Stomach smooth muscle (tissue), 2 donors: ENCODE measurements around the gene PUM2.

Source experiments
- H3K27ac ChIP-seq: one replicate; pipeline ENCODE4 v1.7.0; 2013; ENCODE audit warnings: mild to moderate bottlenecking, low read length, inconsistent platforms
- H3K27me3 ChIP-seq, 2 donors: one replicate each; pipeline ENCODE4 v1.7.0; 2013; ENCODE audit warnings: low read length in 2 of 2; ENCODE audit not compliant: insufficient read depth in 2 of 2, control insufficient read depth in 1 of 2
- H3K36me3 ChIP-seq, 2 donors: one replicate each; pipeline ENCODE4 v1.7.0; 2013; ENCODE audit warnings: low read length in 2 of 2; ENCODE audit not compliant: control insufficient read depth in 2 of 2, insufficient read depth in 2 of 2
- H3K4me1 ChIP-seq: one replicate; pipeline ENCODE4 v1.7.0; 2013; ENCODE audit warnings: low read length; ENCODE audit not compliant: control insufficient read depth, insufficient read depth
- H3K4me3 ChIP-seq, 2 donors: one replicate each; pipeline ENCODE4 v1.7.0; 2013; ENCODE audit warnings: low read length in 2 of 2
- H3K9ac ChIP-seq, 2 donors: one replicate each; pipeline ENCODE4 v1.7.0; 2013; ENCODE audit warnings: low read length in 2 of 2, mild to moderate bottlenecking in 1 of 2
- H3K9me3 ChIP-seq, 2 donors: one replicate each; pipeline ENCODE4 v1.7.0; 2013; ENCODE audit warnings: low read length in 2 of 2; ENCODE audit not compliant: control insufficient read depth in 2 of 2
- donor health status: healthy.
- donor health status: Pancreatic carcinoma.

Gene PUM2

DNA sequence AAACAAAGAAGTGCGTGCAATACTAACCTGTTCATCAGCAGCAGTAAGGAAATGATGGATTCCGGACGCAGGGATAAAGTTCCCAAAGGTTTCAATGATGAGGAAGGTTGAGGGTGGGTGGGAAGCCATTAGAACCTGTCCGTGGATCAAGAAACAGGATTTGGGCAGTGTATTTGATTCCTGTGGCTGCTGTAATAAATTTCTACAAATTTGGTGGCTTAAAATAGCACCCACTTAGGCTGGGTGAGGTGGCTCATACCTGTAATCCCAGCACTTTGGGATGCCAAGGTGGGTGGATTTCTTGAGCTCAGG lies 120.6 kb downstream of the PUM2 start:
- Histone ChIP-seq H3K9me3 (no peaks in the 10 kb centered on the region), H3K4me1 (peaks cover 9% of the 10 kb centered on the region), H3K27ac (no peak overlapping the region), H3K9ac (no peak overlapping the region), H3K4me3 (no peak overlapping the region), H3K27me3 (peaks cover 3 to 10% of the 10 kb centered on the region in 2 donors), H3K36me3 (no peaks in the 10 kb centered on the region)

GRCh38 chr2:20229322-20230113 lies 121.1 kb downstream of the PUM2 start:
- peaks cover 13% of the 10 kb centered on the region for H3K4me1 ChIP-seq
- H3K27me3 ChIP-seq, result peaks cover 3 to 10% of the 10 kb centered on the region in 2 donors
- H3K4me3 ChIP-seq, result no peak overlapping the region
- H3K27ac ChIP-seq, result no peak overlapping the region
- H3K9me3 ChIP-seq, result no peaks in the 10 kb centered on the region
- no peak overlapping the region for H3K9ac ChIP-seq
- no peaks in the 10 kb centered on the region for H3K36me3 ChIP-seq

DNA sequence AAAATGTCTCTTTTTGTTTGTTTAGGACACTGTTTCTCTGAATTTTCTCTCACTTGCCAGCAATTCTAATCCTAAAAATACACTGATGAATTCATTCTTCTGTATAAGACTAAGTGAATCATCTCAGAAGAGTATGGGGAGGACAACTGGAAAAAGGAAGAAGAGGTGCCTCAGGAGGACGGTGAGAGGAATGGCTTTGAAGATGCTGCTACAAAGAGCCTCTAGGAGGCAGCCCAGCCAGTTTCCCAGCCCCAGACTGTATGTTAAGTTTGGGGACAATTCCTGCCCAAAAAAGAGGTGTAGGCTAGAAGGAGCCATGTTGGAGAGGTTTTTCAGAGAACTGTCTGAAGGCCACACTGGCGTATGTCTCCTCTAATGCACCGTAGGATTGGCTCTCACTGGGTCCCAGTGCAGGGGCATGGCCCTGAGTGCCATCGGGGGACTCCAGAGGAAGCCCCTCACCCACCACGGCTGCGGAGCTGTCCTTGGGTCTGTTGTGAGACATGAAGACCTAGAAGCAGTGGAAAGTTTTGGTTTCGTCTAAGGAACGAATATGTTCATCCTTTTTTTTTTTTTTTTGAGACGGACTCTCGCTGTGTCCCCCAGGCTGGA lies 122.6 kb downstream of the PUM2 start:
- no peak overlapping the region for H3K27ac ChIP-seq
- no peak overlapping the region for H3K9ac ChIP-seq
- peaks cover 23% of the 10 kb centered on the region for H3K4me1 ChIP-seq
- no peak overlapping the region for H3K4me3 ChIP-seq
- H3K27me3 ChIP-seq, result peaks cover 3 to 10% of the 10 kb centered on the region in 2 donors
- H3K36me3 ChIP-seq, result no peaks in the 10 kb centered on the region
- H3K9me3 ChIP-seq, result no peaks in the 10 kb centered on the region

DNA sequence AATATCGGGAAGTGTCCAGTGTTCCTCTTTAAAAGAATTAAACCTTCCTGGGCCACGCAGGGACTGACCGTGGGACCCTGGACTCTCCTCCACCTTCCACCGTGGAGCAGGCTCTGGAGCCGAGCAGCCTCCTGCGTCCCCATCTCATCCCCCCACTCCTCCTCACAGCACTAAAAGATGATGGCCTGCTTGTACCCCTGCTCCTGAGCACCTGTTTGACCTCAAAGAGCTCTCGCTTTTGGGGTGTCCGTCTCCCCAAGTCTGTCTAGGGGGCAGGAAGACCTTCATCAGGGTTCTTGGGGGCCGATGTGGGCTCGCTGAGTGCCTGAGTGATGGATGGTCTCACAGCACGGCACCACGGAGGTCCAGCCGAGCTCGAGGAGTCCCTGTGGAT lies 124.5 kb downstream of the PUM2 start:
- H3K27me3 ChIP-seq, result peaks cover 3 to 10% of the 10 kb centered on the region in 2 donors

GRCh38 chr2:20225294-20226151 lies 125.1 kb downstream of the PUM2 start:
- Histone ChIP-seq H3K9me3 (no peaks in the 10 kb centered on the region), H3K4me3 (peak overlapping the region; percentile 46 to 74), H3K36me3 (no peaks in the 10 kb centered on the region), H3K27ac (no peak overlapping the region), H3K9ac (no peak overlapping the region), H3K4me1 (peaks cover 27% of the 10 kb centered on the region), H3K27me3 (peaks cover 3 to 10% of the 10 kb centered on the region in 2 donors)

More for the DNA sequence above, 124.5 kb downstream of the PUM2 start:
- no peak overlapping the region for H3K4me3 ChIP-seq
- H3K36me3 ChIP-seq, result no peaks in the 10 kb centered on the region
- no peak overlapping the region for H3K27ac ChIP-seq
- no peak overlapping the region for H3K9ac ChIP-seq
- H3K9me3 ChIP-seq, result no peaks in the 10 kb centered on the region
- peaks cover 27% of the 10 kb centered on the region for H3K4me1 ChIP-seq

GRCh38 chr2:20224716-20225293 lies 125.8 kb downstream of the PUM2 start, which contains the start of gene SDC1:
TSS of gene SDC1 (minus strand) at chr2:20225130. CDS start at chr2:20224867, 263 bp downstream.
- Histone ChIP-seq H3K27me3 (peaks cover 3 to 10% of the 10 kb centered on the region in 2 donors), H3K4me1 (peaks cover 27% of the 10 kb centered on the region), H3K4me3 (peak within 1 kb of the TSS; percentile 67 to 79), H3K27ac (no peak within 1 kb of the TSS), H3K9me3 (no peaks in the 10 kb centered on the region), H3K9ac (peak within 1 kb of the TSS in 1 of 2 donors; percentile 25), H3K36me3 (no peaks in the 10 kb centered on the region)

- Histone ChIP-seq H3K4me1 (peaks cover 27% of the 10 kb centered on the region), H3K4me3 (peak overlapping the region; percentile 67 to 79), H3K9ac (peak overlapping the region in 1 of 2 donors; percentile 25), H3K9me3 (no peaks in the 10 kb centered on the region), H3K27ac (no peak overlapping the region), H3K36me3 (no peaks in the 10 kb centered on the region), H3K27me3 (peaks cover 3 to 10% of the 10 kb centered on the region in 2 donors)
These were observed 126.4 kb downstream of the PUM2 start for GRCh38 chr2:20224164-20224715.

- H3K27me3 ChIP-seq, result peaks cover 3 to 9% of the 10 kb centered on the region in 2 donors
- peak overlapping the region; percentile 58 to 64 for H3K9ac ChIP-seq
- no peaks in the 10 kb centered on the region for H3K36me3 ChIP-seq
- no peaks in the 10 kb centered on the region for H3K9me3 ChIP-seq
- peak overlapping the region; percentile 67 to 79 for H3K4me3 ChIP-seq
- H3K27ac ChIP-seq, result no peak overlapping the region
- H3K4me1 ChIP-seq, result peaks cover 27% of the 10 kb centered on the region
These were observed 127.1 kb downstream of the PUM2 start for GRCh38 chr2:20223407-20224163.

DNA sequence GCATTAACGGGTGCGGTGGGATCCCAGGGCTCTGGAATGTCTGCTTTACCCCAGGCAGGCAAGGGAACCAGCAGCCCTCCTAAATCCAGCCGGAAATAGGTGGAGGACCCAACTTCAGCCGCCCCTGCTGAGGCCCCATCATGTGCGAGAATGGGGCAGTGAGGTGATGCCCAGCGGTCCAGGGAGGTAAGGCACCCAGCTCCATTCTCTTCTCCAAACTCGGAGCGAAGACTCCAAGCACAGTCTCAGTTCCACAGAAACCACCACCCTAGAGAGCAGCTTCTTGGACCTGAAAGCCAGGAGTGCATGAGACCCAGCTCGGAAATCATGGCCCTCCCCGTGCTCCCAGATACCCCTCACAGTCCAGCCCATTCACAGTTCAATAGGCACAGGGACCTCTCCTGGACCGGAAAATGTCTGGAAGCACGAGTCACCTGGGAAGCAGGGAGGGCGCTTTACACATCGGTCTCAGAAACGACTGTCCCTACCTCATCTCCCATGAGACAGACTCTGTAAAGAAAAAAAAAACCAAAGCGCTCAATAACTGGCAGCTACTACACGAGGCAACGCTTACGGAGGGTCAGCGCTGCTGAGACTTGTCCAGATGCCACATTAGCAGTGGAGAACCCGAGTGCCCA lies 127.8 kb downstream of the PUM2 start:
- no peak overlapping the region for H3K9ac ChIP-seq
- H3K27ac ChIP-seq, result no peak overlapping the region
- peaks cover 3 to 7% of the 10 kb centered on the region in 2 donors for H3K27me3 ChIP-seq
- H3K4me3 ChIP-seq, result peak overlapping the region; percentile 67 to 79
- H3K4me1 ChIP-seq, result peaks cover 27% of the 10 kb centered on the region
- H3K9me3 ChIP-seq, result no peaks in the 10 kb centered on the region
- H3K36me3 ChIP-seq, result no peaks in the 10 kb centered on the region
